Measurements from ENCODE around the gene PLA2G2C.
"Not testable (repeated sequence)": the region's sequence is repeated elsewhere in the genome, so short reads cannot be mapped to it uniquely, and the experiment has no call there.

The PLA2G2C gene

DNA sequence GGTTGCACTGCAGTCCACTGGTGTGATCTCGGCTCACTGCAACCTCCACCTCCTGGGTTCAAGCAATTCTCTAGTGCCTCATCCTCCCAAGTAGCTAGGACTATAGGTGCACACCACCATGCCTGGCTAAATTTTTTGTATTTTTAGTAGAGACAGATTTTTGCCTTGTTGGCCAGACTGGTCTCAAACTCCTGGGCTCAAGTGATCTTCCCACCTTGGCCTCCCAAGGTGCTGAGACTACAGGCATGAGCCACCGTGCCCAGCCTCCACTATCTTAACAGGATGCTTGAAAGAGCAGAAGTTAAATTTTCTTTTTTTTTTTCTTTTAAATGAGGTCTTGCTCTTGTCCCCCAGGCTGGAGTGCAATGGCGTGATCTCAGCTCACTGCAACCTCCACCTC lies 55.8 kb downstream of the PLA2G2C start:
- DNase-seq (ENCODE audit: low read depth), result not testable (repeated sequence)

DNA sequence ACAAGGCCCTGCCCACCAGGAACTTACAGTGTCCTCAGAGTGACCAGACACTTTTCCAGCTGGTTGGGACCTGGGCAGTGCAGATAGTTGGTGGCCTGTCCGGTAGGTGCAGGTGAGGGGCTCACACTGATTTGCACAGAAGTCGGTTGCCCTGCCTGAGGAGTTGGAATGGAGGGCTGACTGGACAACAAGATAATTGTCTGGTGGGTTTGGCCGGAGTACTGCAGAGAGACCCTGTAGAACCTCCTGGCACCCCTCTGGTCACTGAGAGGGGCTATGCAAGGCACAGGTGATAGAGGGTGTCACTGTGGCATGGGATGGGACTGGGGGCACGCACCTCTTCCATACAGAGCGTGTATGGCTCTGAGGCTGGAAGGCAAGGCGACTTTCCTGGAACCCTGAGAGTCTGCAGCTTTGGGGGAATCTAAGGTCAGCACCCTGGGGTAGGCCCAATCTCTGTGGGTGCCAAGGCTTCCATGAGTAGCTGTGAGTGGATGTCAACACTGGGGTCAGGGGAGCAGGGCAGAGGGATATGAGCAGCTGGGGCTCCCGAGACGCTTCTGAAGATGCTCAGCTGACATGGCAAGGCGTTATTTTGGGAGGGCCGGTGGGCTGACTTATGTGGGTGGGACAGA lies 59.4 kb downstream of the PLA2G2C start:
- DNase-seq (ENCODE audit: low read depth), result no peak

DNA sequence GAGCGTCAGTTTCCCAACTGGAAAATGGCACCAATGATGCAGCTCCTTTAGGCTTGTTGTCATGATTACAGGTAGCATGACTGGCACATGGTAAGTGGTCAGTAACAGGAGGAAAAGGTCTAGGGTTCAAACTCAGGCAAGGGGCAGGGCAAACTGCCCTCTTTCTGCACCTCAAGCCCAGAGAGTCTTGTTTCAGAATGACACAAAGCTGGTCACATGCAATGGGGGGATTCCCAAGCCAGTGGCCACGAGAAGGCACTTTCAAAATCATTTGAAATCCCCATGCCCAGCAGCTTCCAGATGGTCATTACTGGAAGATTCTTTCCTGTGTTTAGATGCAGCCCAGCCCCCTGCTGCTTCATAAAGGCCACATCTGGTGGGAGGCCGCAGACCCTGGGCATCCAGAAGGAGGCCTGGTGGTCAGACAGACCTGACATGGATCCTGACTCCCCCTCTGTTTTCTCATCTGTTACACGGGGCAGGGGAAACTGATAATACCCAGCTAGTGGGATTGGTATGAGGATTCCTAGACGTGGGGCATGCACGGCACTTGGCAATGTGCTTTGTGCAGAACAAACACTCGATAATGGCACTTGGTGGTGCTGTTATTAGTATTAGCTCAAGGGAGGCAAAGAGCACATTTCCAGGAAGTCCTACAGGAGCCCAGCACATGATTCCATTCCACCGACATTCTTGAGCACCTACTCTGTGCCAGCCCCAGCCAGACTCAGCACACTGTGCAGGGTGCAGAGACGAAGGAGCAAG lies 60.1 kb downstream of the PLA2G2C start:
- no peak for DNase-seq (ENCODE audit: low read depth)

DNA sequence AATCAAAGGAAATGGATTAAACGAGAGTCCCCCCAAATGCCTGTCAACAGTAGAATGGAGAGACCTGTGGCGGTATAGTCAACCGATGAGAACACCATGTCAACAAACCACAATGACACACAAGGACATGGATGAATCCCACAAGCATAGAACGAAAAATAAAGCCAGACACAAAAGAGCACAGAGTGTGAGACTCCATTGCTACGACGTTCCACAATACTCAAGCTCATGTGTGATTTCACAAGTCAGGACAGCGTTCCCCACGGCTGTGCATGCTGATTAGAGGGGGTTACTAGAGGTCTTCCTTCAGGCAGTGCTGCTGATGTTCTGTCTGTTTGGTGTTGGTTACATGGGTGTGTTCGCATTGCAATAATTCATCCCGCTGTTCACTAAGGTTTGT lies 61.2 kb downstream of the PLA2G2C start:
- DNase-seq (ENCODE audit: low read depth), result no peak

DNA sequence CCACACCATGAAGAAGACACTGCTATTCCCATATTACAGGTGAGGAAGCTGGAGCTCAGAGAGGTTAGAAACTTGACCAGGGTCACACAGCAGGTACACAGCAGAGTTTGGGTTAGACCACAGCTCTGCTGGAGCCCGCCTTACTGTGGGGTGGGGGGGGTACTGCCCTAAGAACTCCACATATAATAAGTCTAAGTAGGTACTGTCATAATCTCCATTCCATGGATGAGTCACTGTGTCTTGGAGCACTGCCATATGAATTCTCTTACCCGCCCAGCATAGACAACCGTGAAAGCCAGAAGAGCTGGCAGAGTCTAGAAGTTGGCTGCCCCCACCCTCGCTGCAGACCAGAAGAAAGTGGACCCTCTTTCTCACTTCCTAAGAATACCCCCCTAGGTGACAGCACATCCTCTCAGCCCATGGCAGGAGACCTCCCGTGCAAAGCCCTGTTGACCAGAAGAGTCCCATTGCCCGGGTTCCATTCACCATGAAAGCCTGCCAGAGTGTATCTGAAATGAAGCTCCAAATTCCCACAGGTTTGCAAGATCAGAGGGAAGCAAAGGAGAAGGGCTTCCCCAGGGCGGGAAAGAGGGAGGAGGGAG lies 61.8 kb downstream of the PLA2G2C start:
- no peak for DNase-seq (ENCODE audit: low read depth)

DNA sequence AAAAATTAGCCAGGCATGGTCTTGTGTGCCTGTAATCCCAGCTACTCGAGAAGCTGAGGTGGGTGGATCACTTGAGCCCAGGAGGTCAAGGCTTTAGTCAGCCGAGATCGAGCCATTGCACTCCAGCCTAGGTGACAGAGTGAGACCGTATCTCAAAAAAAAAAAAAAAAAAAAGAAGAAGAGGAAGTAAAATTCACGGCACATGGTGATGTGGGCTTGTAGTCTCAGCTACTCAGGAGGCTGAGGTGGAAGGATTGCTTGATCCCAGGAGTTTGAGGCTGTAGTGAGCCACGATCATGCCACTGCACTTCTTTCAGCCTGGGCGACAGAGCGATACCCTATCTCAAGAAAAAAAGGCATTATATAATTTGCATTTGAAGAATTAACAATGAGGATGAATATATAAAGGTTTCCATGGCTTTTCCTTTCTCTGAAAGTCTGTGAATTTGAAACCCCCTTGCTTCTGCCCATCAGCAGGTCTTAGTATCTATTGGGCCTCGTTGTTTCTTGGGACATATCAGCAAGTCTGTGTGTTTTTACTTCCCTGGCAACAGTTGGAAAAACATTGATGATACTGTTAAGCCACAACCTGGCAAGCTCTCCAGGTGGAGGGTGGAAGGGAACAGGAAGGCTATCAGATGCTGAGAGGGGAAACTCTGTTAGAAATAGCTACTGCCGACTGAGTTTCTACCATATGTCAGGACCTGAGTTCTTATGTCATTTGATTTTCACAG lies 62.4 kb downstream of the PLA2G2C start:
- no peak for DNase-seq (ENCODE audit: low read depth)

DNA sequence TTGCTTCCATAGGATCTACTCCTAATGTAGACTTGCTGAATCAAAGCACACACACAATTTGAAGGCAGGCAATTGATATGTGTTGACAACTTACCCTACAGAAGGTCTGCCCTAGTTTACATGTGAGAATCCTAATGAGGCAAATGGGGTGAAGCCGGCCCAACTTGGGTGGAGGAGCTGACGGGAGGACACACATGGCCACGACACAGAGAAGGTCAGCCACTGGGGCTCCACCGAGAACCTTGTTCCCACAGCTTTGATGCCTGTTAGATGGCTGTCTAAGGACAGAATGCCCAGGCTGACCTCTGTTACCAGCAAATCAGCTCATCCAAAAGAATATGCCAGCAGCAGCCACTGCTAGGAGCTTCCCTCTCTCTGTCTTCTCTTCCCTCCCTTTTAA lies 65.5 kb downstream of the PLA2G2C start:
- no peak for DNase-seq (ENCODE audit: low read depth)

DNA sequence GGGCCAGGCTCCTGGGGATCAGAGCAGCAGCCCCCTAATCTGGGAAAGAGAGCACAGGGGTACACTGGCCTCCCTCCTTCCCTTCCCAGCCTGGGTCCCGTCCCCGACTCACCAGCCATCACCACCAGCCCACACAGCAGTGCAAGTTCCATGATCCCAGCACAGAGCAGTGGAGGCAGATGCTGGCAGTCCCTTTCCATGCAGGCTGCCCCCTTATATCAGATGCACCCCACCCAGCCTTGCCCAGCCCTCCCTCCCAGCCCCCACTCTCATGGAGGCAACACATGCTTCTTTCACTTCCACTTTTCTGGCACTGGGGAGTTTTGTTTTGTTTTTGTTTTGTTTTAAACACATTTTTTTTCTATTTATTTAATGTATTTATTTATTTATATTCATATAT lies 67.0 kb downstream of the PLA2G2C start, which contains the start of gene PLA2G2D:
Gene PLA2G2D, minus strand, starts transcription at position 190 of the 400 bp plus-strand sequence. Its CDS starts 38 bp downstream, at position 152.
- no peak for DNase-seq (ENCODE audit: low read depth)

DNA sequence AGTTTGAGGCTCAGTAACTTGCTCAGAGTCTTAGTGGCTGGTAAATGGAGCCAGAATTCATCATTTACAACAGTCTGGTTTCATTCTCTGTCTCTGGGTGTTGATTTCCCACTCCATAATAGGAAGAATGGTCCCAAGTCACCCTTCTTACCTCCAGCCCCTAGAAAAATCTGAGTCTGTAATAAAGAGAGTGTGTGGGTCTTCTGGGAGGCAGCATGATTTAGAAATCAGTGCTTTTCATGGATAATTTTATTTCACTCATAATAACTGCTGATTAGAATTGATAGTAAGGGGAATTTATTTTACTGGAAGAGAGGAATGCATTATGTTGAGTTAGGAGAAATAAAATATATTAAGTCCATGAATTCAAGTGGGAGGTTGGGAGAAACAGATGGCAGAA lies 69.1 kb downstream of the PLA2G2C start:
- no peak for DNase-seq (ENCODE audit: low read depth)

DNA sequence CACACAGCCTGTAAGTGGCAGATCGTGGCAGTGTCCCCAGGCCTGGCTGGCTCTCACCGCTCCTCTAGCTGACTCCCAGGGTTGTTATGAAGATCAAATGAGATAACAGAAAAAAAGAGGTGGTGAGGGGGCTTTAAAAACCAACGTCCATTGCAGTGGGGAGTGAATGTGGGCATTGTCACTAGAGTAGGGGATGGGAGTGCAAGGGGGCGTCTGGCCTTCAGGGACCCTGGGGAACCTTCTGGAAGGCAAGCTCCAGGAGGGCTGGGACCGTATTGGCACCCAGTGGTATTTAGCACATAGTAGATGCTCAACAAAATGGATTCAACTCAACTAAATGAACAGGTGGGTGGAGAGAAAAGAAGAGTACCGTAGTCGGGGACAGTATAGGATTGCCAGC lies 70.4 kb downstream of the PLA2G2C start:
- DNase-seq (ENCODE audit: low read depth), result no peak

DNA sequence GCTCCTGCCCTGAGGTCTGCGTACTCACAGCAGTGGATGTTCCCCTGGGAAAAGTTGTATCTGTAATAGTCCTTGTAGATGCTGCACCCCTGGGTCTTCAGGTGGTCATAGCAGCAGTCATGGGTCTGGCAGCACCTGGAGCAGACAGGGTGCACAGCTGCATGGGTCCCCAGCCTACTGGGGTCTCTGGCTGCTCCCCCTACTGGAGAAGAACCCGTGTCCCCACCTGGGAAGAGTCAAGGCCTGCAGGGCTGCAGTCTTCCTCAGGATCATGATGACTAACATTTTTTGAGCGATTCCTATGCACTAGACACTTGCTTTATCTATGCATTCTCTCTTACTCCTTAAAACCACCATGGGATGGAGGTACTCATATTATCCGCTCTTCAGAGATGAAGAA lies 70.8 kb downstream of the PLA2G2C start:
- no peak for DNase-seq (ENCODE audit: low read depth)

DNA sequence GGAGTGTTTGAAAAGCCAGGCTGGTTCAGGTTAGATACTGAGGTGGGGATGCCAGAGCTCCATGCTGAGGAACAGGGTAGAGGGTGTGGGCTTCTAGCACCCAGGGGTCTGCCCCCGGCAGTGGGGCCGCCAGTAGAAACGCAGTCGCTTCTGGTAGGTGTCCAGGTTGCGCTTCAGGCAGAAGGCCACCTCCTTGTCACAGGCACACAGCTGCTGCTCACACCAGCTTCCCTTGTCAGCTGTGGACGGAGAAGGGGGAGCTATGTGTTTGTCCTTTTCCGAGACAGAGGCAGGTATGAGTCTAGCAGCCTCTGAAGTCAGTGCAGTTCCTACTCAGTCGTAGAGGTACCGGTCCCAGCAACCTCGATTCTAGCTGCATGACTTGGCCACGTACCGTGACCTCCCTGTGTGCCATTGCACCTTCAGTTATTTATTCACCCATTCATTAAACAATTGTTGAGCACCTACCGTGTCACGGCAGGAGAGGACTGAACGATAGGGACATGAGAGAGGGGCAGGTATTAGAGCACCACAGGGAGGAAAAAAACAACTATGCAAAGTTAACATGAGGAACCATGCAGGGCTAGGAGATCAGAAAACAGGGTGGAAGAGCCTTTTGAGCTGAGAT lies 72.2 kb downstream of the PLA2G2C start:
- no peak for DNase-seq (ENCODE audit: low read depth)

Measured in T follicular helper cell (primary cell).